ENCODE results near the gene XRCC5. TPM values are rescaled to one million over a fixed set of nuclear protein-coding genes. Genes with fewer than 3 reads are reported as not detected.

The XRCC5 gene
- total RNA-seq, 1 donor from 2014 or later, result 178 TPM

DNA sequence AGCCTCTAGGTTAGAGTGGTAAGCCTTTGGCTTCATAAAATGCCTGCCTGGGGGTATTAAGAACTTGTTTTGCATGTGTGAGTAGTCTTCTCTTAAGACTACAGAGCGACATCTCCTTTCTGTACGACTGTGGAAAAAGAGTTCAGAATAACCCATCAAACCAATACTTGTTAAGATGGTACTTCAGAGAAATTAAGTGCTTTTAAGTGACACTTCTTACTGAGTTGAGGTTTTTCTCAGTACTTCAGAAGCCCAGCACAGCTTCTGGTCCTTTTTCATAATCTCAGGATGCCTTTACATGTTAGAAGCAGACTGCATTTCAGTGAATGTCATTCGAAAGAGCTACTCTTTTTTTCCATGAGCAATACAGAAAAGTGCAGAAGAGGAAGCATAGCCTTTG, 10.8 kb downstream of the XRCC5 start:
- intact Hi-C loops (cut with DNase I), result no loop called here
- peak; percentile 56 for ATAC-seq

DNA sequence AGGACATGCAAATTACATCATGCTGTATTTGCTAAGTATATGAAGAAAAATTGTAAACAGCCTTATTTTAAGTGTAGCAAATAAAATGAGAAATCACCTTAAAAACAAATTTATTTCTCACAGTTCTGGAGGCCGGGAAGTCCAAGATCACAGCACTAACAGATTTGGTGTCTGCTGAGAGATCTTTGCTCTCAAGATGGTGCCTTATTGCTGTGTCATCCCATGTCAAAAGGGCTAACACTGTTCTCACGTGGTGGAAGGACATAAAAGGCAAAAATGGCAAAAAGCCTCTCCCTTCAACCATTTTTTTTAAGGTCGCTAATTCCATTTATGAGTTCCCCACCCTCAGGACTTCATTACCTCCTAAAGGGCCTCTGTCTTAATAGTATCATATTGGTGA, 12.1 kb downstream of the XRCC5 start:
- TF ChIP-seq, protein P1, sequence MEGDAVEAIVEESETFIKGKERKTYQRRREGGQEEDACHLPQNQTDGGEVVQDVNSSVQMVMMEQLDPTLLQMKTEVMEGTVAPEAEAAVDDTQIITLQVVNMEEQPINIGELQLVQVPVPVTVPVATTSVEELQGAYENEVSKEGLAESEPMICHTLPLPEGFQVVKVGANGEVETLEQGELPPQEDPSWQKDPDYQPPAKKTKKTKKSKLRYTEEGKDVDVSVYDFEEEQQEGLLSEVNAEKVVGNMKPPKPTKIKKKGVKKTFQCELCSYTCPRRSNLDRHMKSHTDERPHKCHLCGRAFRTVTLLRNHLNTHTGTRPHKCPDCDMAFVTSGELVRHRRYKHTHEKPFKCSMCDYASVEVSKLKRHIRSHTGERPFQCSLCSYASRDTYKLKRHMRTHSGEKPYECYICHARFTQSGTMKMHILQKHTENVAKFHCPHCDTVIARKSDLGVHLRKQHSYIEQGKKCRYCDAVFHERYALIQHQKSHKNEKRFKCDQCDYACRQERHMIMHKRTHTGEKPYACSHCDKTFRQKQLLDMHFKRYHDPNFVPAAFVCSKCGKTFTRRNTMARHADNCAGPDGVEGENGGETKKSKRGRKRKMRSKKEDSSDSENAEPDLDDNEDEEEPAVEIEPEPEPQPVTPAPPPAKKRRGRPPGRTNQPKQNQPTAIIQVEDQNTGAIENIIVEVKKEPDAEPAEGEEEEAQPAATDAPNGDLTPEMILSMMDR (IDR thresholded peaks at IDR 0.05), result no peak
- H3K27me3 ChIP-seq, result no peaks in the 10 kb centered on the region
- DNase-seq (no peak), ATAC-seq (no peak)
- H3K27ac ChIP-seq, result no peak overlapping the region
- peaks cover 9% of the 10 kb centered on the region for H3K4me1 ChIP-seq
- no peak overlapping the region for H3K4me3 ChIP-seq
- H3K9me3 ChIP-seq, result no peaks in the 10 kb centered on the region
- peaks cover 100% of the 10 kb centered on the region for H3K36me3 ChIP-seq
- intact Hi-C loops (cut with DNase I), result no loop called here

More for the DNA sequence above, 10.8 kb downstream of the XRCC5 start:
- H3K27ac ChIP-seq, result no peak overlapping the region
- peaks cover 93% of the 10 kb centered on the region for H3K36me3 ChIP-seq
- no peaks in the 10 kb centered on the region for H3K9me3 ChIP-seq
- no peak overlapping the region for H3K4me3 ChIP-seq
- peaks cover 17% of the 10 kb centered on the region for H3K4me1 ChIP-seq
- H3K27me3 ChIP-seq, result no peaks in the 10 kb centered on the region
- DNase-seq, result no peak
- TF ChIP-seq, protein P1 (IDR thresholded peaks at IDR 0.05), result no peak

- Histone ChIP-seq H3K4me1 (no peaks in the 10 kb centered on the region), H3K36me3 (peaks cover 95% of the 10 kb centered on the region), H3K27me3 (no peaks in the 10 kb centered on the region), H3K9me3 (no peaks in the 10 kb centered on the region), H3K4me3 (no peak overlapping the region), H3K27ac (no peak overlapping the region)
- DNase-seq (no peak), ATAC-seq (no peak)
- TF ChIP-seq, protein P1 (IDR thresholded peaks at IDR 0.05), result no peak
- intact Hi-C loops (cut with DNase I), result no loop called here
These were observed 17.8 kb downstream of the XRCC5 start for GRCh38 chr2:216126943-216127342.

DNA sequence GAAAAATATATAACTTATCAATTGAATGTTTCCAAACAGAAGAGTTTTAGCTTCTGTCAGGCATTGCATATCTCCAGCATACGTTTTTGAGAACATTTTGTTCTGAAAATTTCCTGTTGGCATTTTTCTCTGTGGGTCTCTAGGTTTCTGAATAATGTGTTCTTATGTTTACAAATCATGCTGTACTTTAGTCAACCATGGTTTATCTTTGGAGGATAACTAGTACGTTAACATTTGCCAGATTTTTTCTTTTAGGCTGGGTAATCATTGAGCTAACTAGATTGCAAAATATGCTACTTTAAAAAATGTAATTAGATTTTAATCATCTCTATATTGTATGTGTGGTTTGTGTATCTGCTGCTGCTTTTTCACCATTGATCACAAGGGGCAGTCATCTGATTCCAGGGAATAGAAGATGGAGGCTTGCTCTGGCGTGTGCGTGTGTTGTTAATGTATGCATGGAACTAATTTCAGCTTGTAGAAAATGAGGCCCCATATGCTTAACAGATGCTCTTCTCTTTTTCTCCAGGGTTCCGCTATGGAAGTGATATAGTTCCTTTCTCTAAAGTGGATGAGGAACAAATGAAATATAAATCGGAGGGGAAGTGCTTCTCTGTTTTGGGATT, 21.3 kb downstream of the XRCC5 start:
- no peaks in the 10 kb centered on the region for H3K27me3 ChIP-seq
- peaks cover 5% of the 10 kb centered on the region for H3K4me1 ChIP-seq
- peaks cover 95% of the 10 kb centered on the region for H3K36me3 ChIP-seq
- no peak overlapping the region for H3K27ac ChIP-seq
- ATAC-seq, result no peak
- DNase-seq, result no peak
- intact Hi-C loops (cut with DNase I), result no loop called here
- no peaks in the 10 kb centered on the region for H3K9me3 ChIP-seq
- H3K4me3 ChIP-seq, result no peak overlapping the region
- TF ChIP-seq, protein P1 (IDR thresholded peaks at IDR 0.05), result no peak

- no peak for ATAC-seq
- H3K4me3 ChIP-seq, result no peak overlapping the region
- H3K27ac ChIP-seq, result no peak overlapping the region
- peaks cover 95% of the 10 kb centered on the region for H3K36me3 ChIP-seq
- DNase-seq, result no peak
- peaks cover 5% of the 10 kb centered on the region for H3K4me1 ChIP-seq
- H3K9me3 ChIP-seq, result no peaks in the 10 kb centered on the region
- H3K27me3 ChIP-seq, result no peaks in the 10 kb centered on the region
- TF ChIP-seq, protein P1 (IDR thresholded peaks at IDR 0.05), result no peak
- intact Hi-C loops (cut with DNase I), result no loop called here
These were observed 22.2 kb downstream of the XRCC5 start for GRCh38 chr2:216131175-216131926.
